HepG2 (cell line): ENCODE measurements around the gene SND1. TPM values are rescaled to one million over a fixed set of nuclear protein-coding genes. Genes with fewer than 3 reads are reported as not detected.

ENCODE experiments used
- ATAC-seq: fragments of 200-7000 bp; cut with Tn5 transposase; 3 replicates; pipeline ENCODE4 v1.9.1; 2020; ENCODE audit warnings: mild to moderate bottlenecking, moderate library complexity
- BruUV-seq: library from RNA; stranded (reverse); fragments of 400-500 nt; replicated peaks from 2 replicates; lab custom pipeline; 2021; lab: Mats Ljungman, UMichigan
- CTCF ChIA-PET: fragments of 300-600 bp; formaldehyde crosslinking; extraction: SDS; loops from one replicate; lab custom pipeline; 2021; ENCODE audit warnings: low total read pairs, inconsistent platforms, low intra/inter-chr PET ratio; lab: Yijun Ruan, JAX
- POLR2A ChIA-PET: fragments of 350-600 bp; sonication (Branson Sonifier 250); formaldehyde crosslinking; loops from one replicate; lab custom pipeline; 2020; ENCODE audit warnings: antibody characterized with exemption, inconsistent platforms; lab: Yijun Ruan, JAX
- DNase-seq: peaks from one replicate; pipeline ENCODE4 v3.0.0-alpha.2; 2015; ENCODE audit warnings: low spot score
- FAIRE-seq: peaks from 3 replicates; lab custom pipeline; 2011; peaks lifted over from hg19 to GRCh38; lab: Jason Lieb, UNC
- H2AFZ ChIP-seq: one replicate; pipeline ENCODE4 v1.6.1; 2011; ENCODE audit warnings: low read length, inconsistent platforms
- H3K27ac ChIP-seq: fragments of 300-600 bp; 3 replicates; pipeline ENCODE4 v1.8.0; 2011; ENCODE audit warnings: mixed run types, mild to moderate bottlenecking, mixed read lengths, low read length, inconsistent platforms; ENCODE audit not compliant: insufficient read depth; ENCODE audit errors: extremely low read length
- H3K27me3 ChIP-seq, 2 experiments: fragments of 200-600 bp in 1 of 2; 2 replicates in 1 of 2; 3 replicates in 1 of 2; pipeline versions ENCODE4 v1.6.0 to v1.8.0; 2011; ENCODE audit warnings: low read length in 2 of 2, mild to moderate bottlenecking in 2 of 2, moderate library complexity in 2 of 2, inconsistent platforms in 1 of 2; ENCODE audit not compliant: insufficient read depth in 2 of 2, control insufficient read depth in 1 of 2
- H3K36me3 ChIP-seq, 2 experiments: fragments of 200-600 bp in 1 of 2; replicated peaks in 1 of 2; 2 replicates in 1 of 2; 3 replicates in 1 of 2; pipeline versions ENCODE4 v1.5.1 to v1.8.0; 2011; ENCODE audit warnings: low read length in 2 of 2, inconsistent platforms in 1 of 2; ENCODE audit not compliant: insufficient read depth in 2 of 2, control insufficient read depth in 1 of 2
- H3K4me1 ChIP-seq: 2 replicates; pipeline ENCODE4 v1.5.1; 2012; ENCODE audit warnings: low read length, inconsistent platforms; ENCODE audit not compliant: insufficient read depth
- H3K4me2 ChIP-seq: 2 replicates; pipeline ENCODE4 v1.6.0; 2011; ENCODE audit warnings: low read depth, low read length, inconsistent platforms
- H3K4me3 ChIP-seq, 3 experiments: fragments of 200-600 bp in 1 of 3; sonication (generic), shearing (Covaris generic) in 1 of 3; replicated peaks in 1 of 3; 2 replicates each; pipeline ENCODE4 v1.5.1; 2011 to 2016; ENCODE audit warnings: low read length in 3 of 3, inconsistent platforms in 2 of 3, low read depth in 2 of 3, mild to moderate bottlenecking in 2 of 3, control low read depth in 1 of 3, mixed read lengths in 1 of 3; ENCODE audit not compliant: insufficient read depth in 1 of 3
- H3K79me2 ChIP-seq: one replicate; pipeline ENCODE4 v1.6.1; 2011; ENCODE audit warnings: low read length, inconsistent platforms; ENCODE audit not compliant: insufficient read depth
- H3K9ac ChIP-seq: 2 replicates; pipeline ENCODE4 v1.6.0; 2011; ENCODE audit warnings: mild to moderate bottlenecking, low read depth, low read length, inconsistent platforms; ENCODE audit not compliant: insufficient read depth
- H3K9me3 ChIP-seq: 2 replicates; pipeline ENCODE4 v1.5.1; 2012; ENCODE audit warnings: mild to moderate bottlenecking, low read length
- H4K20me1 ChIP-seq: 2 replicates; pipeline ENCODE4 v1.6.0; 2011; ENCODE audit warnings: inconsistent platforms, mild to moderate bottlenecking, low read length, moderate library complexity; ENCODE audit not compliant: insufficient read depth
- AGO1 ChIP-seq: fragments of 200-400 bp; formaldehyde crosslinking; IDR thresholded peaks from 2 replicates; pipeline ENCODE4 v1.6.1; 2017; ENCODE audit warnings: mild to moderate bottlenecking, low read depth, low read length, moderate library complexity; ENCODE audit not compliant: poor library complexity, severe bottlenecking
- AGO2 ChIP-seq: fragments of 200-400 bp; formaldehyde crosslinking; optimal IDR thresholded peaks from 2 replicates; pipeline ENCODE3; 2017; ENCODE audit warnings: mild to moderate bottlenecking, low read depth, low read length, moderate library complexity
- E2F2 ChIP-seq: sonication (generic); formaldehyde crosslinking; IDR thresholded peaks from 2 replicates; pipeline ENCODE4 v1.4.0; 2020; ENCODE audit warnings: missing genetic modification reagents, borderline replicate concordance
- GTF2F1 ChIP-seq: fragments of 150-350 bp; IDR thresholded peaks from 2 replicates; pipeline ENCODE4 v1.6.1; 2014; ENCODE audit warnings: low read length
- HIVEP1 ChIP-seq: sonication (generic); formaldehyde crosslinking; IDR thresholded peaks from 2 replicates; pipeline ENCODE4 v1.4.0; 2020; ENCODE audit warnings: mild to moderate bottlenecking, missing genetic modification reagents
- HNRNPL ChIP-seq: fragments of 200-400 bp; formaldehyde crosslinking; IDR thresholded peaks from 2 replicates; pipeline ENCODE4 v1.6.1; 2017; ENCODE audit warnings: mild to moderate bottlenecking, low read depth, low read length
- HOXA3 ChIP-seq: sonication (generic); formaldehyde crosslinking; IDR thresholded peaks from 2 replicates; pipeline ENCODE4 v1.5.0; 2020; ENCODE audit warnings: missing genetic modification reagents
- KDM2A ChIP-seq: sonication (generic); formaldehyde crosslinking; IDR thresholded peaks from 2 replicates; pipeline ENCODE4 v1.4.0; 2020; ENCODE audit warnings: low read depth, missing genetic modification reagents, borderline replicate concordance
- PCBP1 ChIP-seq: fragments of 200-400 bp; formaldehyde crosslinking; IDR thresholded peaks from 2 replicates; pipeline ENCODE4 v1.6.1; 2017; ENCODE audit warnings: mild to moderate bottlenecking, low read depth, low read length, borderline replicate concordance
- POLR2A ChIP-seq, 2 experiments: IDR thresholded peaks; 2 replicates each; pipeline ENCODE4 v1.6.1; 2011; ENCODE audit warnings: low read depth in 2 of 2, low read length in 2 of 2, mild to moderate bottlenecking in 1 of 2, moderate library complexity in 1 of 2; ENCODE audit not compliant: insufficient read depth in 1 of 2
- PRDM10 ChIP-seq: sonication (generic); formaldehyde crosslinking; IDR thresholded peaks from 2 replicates; pipeline ENCODE4 v1.4.0; 2020; ENCODE audit warnings: low read depth, missing genetic modification reagents
- PTBP1 ChIP-seq: fragments of 200-400 bp; formaldehyde crosslinking; IDR thresholded peaks from 2 replicates; pipeline ENCODE4 v1.6.1; 2018; ENCODE audit warnings: low read length, low read depth; ENCODE audit not compliant: poor library complexity, severe bottlenecking
- RNF2 ChIP-seq: fragments of 450-650 bp; conservative IDR thresholded peaks from 2 replicates; pipeline ENCODE4 v1.6.1; 2016; ENCODE audit warnings: low read depth
- TEAD3 ChIP-seq: optimal IDR thresholded peaks from 2 replicates; pipeline ENCODE3; 2016; ENCODE audit warnings: borderline replicate concordance
- ZNF136 ChIP-seq: sonication (generic); formaldehyde crosslinking; IDR thresholded peaks from 2 replicates; pipeline ENCODE4 v1.8.1; 2022; ENCODE audit warnings: low read depth, mild to moderate bottlenecking, moderate library complexity, missing genetic modification reagents
- ZNF34 ChIP-seq: sonication (generic); formaldehyde crosslinking; IDR thresholded peaks from 2 replicates; pipeline ENCODE4 v1.4.0; 2020; ENCODE audit warnings: mild to moderate bottlenecking, missing genetic modification reagents, borderline replicate concordance
- WGBS: methylation state at CpG from one replicate; pipeline ENCODE4 v1.1.6; 2017; ENCODE audit warnings: low lambda C conversion rate; 5-methylcytosine and 5-hydroxymethylcytosine counted together
- in situ Hi-C: cut with HindIII; loops from 2 replicates; pipeline ENCODE4 v1.10.0; 2017; ENCODE audit warnings: low pct_unique_long_range_greater_than_20kb; ENCODE audit not compliant: extremely low pct_ligation_motif_present
- intact Hi-C: fragments of 100-400 bp; cut with micrococcal nuclease; formaldehyde crosslinking; loops from one replicate; pipeline ENCODE4 v1.10.0; 2022; ENCODE audit not compliant: unreplicated experiment
- polyA plus RNA-seq, 8 experiments: library from polyadenylated mRNA; depleted of rRNA in 3 of 8; stranded (reverse) in 7 of 8; unstranded in 1 of 8; fragments of >200 nt; fragmentation: Illumina TruSeq in 4 of 8; extraction: Trizol in 4 of 8; gene quantifications; 2 replicates each; pipeline versions ENCODE4 v1.2.1 to v1.2.3, GENCODE V29; 2011 to 2016; ENCODE audit warnings: low read depth in 4 of 8, missing spikeins in 1 of 8, mixed read lengths in 1 of 8; ENCODE audit not compliant: insufficient read depth in 1 of 8
- total RNA-seq, 5 experiments: library from RNA; depleted of rRNA; stranded (reverse); fragments of >200 nt; fragmentation: Illumina TruSeq; extraction: Trizol; gene quantifications; 2 replicates each; pipeline ENCODE4 v1.2.3, GENCODE V29; 2016; ENCODE audit warnings: low read depth in 1 of 5

The SND1 gene
- total and polyA plus RNA-seq, 2 of the 13 experiments (the other 11 are each of a cell fraction or from before 2014, with no cell fraction given): 110 to 182 TPM

- WGBS: 96% methylated on average over 6 of the region's 6 CpGs
- ChIA-PET CTCF (no interaction called here), POLR2A (no interaction called here)
- Histone ChIP-seq H3K27ac (no peak overlapping the region), H3K4me1 (peaks cover 24% of the 10 kb centered on the region), H3K4me3 (no peak overlapping the region), H3K79me2 (no peaks in the 10 kb centered on the region), H3K4me2 (no peak overlapping the region), H3K27me3 (no peaks in the 10 kb centered on the region), H4K20me1 (0 out of 2 replicates have a peak, but pooled peaks cover 4% of the 10 kb centered on the region), H3K9ac (no peak overlapping the region), H3K9me3 (no peaks in the 10 kb centered on the region), H2AFZ (no peak overlapping the region), H3K36me3 (peaks cover 11 to 71% of the 10 kb centered on the region in 2 experiments)
- FAIRE-seq (no peak), DNase-seq (no peak), ATAC-seq (no peak)
- TF ChIP-seq POLR2A (IDR thresholded peaks at IDR 0.05; ENCODE audit: insufficient read depth in 1 of 2, low read depth in 2 of 2, low read length in 2 of 2) (no peak), PCBP1 (no peak), AGO2 (no peak), ZNF34 (CRISPR knock-in tag) (no peak)
- intact Hi-C loops (no loop called here), in situ Hi-C loops (no loop called here)
- no TSS peak for BruUV-seq
Measured at GRCh38 chr7:127993317-127993716, 341.3 kb downstream of the SND1 start.

GRCh38 chr7:127993987-127994386 is 342.0 kb downstream of the SND1 start:
- no peak overlapping the region for H3K9ac ChIP-seq

More at GRCh38 chr7:127993987-127994386, 342.0 kb downstream of the SND1 start:
- DNase-seq (no peak), FAIRE-seq (no peak), ATAC-seq (no peak)
- H3K9me3 ChIP-seq: no peaks in the 10 kb centered on the region
- 99% methylated on average over 5 of the region's 5 CpGs for WGBS
- 0 out of 2 replicates have a peak, but pooled peaks cover 4% of the 10 kb centered on the region for H4K20me1 ChIP-seq
- no peak for TF ChIP-seq ZNF136 (CRISPR knock-in tag)
- no peak for TF ChIP-seq AGO1
- no peak for TF ChIP-seq KDM2A
- TF ChIP-seq HIVEP1 (CRISPR knock-in tag): no peak
- TF ChIP-seq GTF2F1: no peak
- TF ChIP-seq HOXA3 (CRISPR knock-in tag): no peak
- TF ChIP-seq TEAD3 (CRISPR knock-in tag): no peak
- TF ChIP-seq PRDM10 (CRISPR knock-in tag): no peak
- TF ChIP-seq E2F2 (CRISPR knock-in tag): no peak
- TF ChIP-seq HNRNPL: no peak
- no peak for TF ChIP-seq PTBP1
- no peak for TF ChIP-seq RNF2
- H3K27ac ChIP-seq: no peak overlapping the region
- intact Hi-C loops (no loop called here), in situ Hi-C loops (no loop called here)
- H3K4me2 ChIP-seq: no peak overlapping the region
- H3K27me3 ChIP-seq: no peaks in the 10 kb centered on the region
- ChIA-PET CTCF (no interaction called here), POLR2A (no interaction called here)
- no TSS peak for BruUV-seq
- H3K79me2 ChIP-seq: no peaks in the 10 kb centered on the region
- no peak overlapping the region for H3K4me3 ChIP-seq
- peaks cover 30% of the 10 kb centered on the region for H3K4me1 ChIP-seq
- H3K36me3 ChIP-seq: peaks cover 11 to 66% of the 10 kb centered on the region in 2 experiments
- H2AFZ ChIP-seq: no peak overlapping the region
